Thyroid gland (tissue), 4 donors: ENCODE results near the gene IZUMO4. TPM values are rescaled to one million over a fixed set of nuclear protein-coding genes. Genes with fewer than 3 reads are reported as not detected.

ENCODE experiments used
- DNase-seq, 2 donors: peaks; one replicate each; pipeline ENCODE4 v3.0.0-alpha.2; 2019
- H3K27ac ChIP-seq, 3 donors: fragments of 200-600 bp; sonication (generic); 1 replicate in 2 of 3; 2 replicates in 1 of 3; pipeline ENCODE4 v1.5.1; 2016 to 2019; ENCODE audit warnings: mild to moderate bottlenecking in 1 of 3, moderate library complexity in 1 of 3
- H3K27me3 ChIP-seq: fragments of 200-600 bp; sonication (generic); one replicate; pipeline ENCODE4 v1.5.1; 2019
- H3K36me3 ChIP-seq, 2 donors: fragments of 200-600 bp; sonication (generic); one replicate each; pipeline ENCODE4 v1.5.1; 2016 to 2019
- H3K4me1 ChIP-seq, 2 donors: fragments of 200-600 bp; sonication (generic); one replicate each; pipeline ENCODE4 v1.5.1; 2017 to 2019
- H3K4me3 ChIP-seq, 3 donors: fragments of 200-600 bp; sonication (generic); replicated peaks in 1 of 3; 1 replicate in 2 of 3; 2 replicates in 1 of 3; pipeline ENCODE4 v1.5.1; 2016; ENCODE audit warnings: mild to moderate bottlenecking in 1 of 3
- H3K9me3 ChIP-seq: fragments of 200-600 bp; sonication (generic); one replicate; pipeline ENCODE4 v1.5.1; 2017
- POLR2A ChIP-seq, 2 donors: fragments of 450-650 bp; IDR thresholded peaks; one replicate each; pipeline ENCODE4 v1.6.1; 2017; ENCODE audit warnings: antibody characterized with exemption in 2 of 2, mild to moderate bottlenecking in 2 of 2, moderate library complexity in 1 of 2
- WGBS, 2 donors: methylation state at CpG; one replicate each; pipeline ENCODE4 v1.1.5; 2017; 5-methylcytosine and 5-hydroxymethylcytosine counted together
- intact Hi-C: fragments of 100-400 bp; cut with DNase I; formaldehyde crosslinking; loops from one replicate; pipeline ENCODE4 v1.15.1; 2023
- total RNA-seq, 4 donors: library from RNA; depleted of rRNA; stranded (reverse); fragments of >200 nt; gene quantifications; one replicate each; pipeline ENCODE4 v1.2.3, GENCODE V29; 2016
- TF ChIP-seq, protein P1 (sequence below), 6 experiments: fragments of 200-600 bp in 3 of 6; fragments of 450-650 bp in 3 of 6; sonication (generic) in 3 of 6; IDR thresholded peaks; one replicate each; pipeline ENCODE4 v1.5.1; 2016 to 2019; ENCODE audit warnings: antibody characterized with exemption in 6 of 6, mild to moderate bottlenecking in 2 of 6, inconsistent platforms in 1 of 6, moderate library complexity in 1 of 6

Gene IZUMO4
- total RNA-seq, 4 donors from 2014 or later: 1.1 to 4.2 (median 2.9) TPM

DNA sequence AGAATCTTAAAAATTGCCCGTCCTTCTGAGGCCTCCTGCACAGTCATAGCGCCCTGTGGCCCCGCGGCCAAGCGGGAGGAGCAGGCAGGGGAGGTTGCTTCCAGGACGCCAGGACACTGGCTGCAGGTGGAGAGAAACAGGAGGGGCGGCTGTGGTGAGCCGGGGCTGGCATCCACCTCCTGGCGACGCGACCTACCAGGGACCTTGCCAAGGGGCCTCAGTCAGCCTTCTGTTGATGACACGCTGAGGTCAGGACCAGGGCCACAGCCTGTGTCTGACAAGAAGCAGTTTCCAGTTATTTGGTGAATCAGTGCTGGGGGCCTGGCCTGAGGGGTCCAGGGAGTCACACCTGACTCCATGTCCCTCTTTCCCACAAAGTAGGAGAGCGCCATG lies 32.3 kb upstream of the IZUMO4 start:
- WGBS, 2 donors: 87 to 94% methylated on average over 12 to 13 of the region's 13 CpGs

DNA sequence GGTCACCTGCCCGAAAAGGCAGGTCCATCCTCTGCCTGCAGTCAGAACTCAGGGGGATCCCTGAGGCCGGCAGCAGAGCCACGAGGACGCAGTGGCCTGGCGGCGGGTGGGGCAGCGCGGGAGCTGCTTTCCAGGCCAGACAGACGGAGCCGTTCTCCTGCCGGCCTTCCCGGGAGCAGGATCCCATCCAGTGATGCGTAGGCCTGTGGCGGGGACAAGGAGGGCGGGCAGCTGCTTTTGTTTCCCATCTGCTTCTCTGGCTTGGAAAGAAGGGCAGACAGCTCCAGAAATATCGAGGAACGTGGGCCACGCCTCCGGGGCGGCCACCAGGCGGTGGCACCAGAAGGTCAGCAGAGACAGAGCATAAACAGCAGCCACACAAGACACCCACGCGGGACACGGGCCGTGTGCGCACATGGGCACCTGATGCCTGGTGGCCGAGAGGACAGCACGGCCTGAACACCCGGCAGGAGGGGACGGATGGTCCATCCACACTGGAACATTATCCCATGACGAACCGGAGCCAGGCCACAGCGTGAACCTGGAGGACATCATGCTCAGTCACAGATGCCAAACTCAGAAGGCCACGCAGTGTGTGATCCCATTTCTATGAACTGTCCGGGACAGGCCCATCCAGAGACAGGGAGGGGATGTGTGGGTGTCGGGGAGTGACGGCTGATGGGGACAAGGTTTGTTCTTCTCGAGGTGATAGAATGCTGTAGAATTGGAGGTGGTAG lies 31.8 kb upstream of the IZUMO4 start:
- Histone ChIP-seq H3K36me3 (no peaks in the 10 kb centered on the region), H3K27ac (peak overlapping the region in 2 of 3 donors; percentile 20 to 57), H3K27me3 (no peaks in the 10 kb centered on the region), H3K4me1 (peaks cover 20 to 23% of the 10 kb centered on the region in 2 donors), H3K4me3 (no peak overlapping the region), H3K9me3 (no peaks in the 10 kb centered on the region)
- 90 to 97% methylated on average over 15 to 19 of the region's 38 CpGs for WGBS, 2 donors
- no peak for TF ChIP-seq POLR2A (IDR thresholded peaks at IDR 0.05)
- TF ChIP-seq, protein P1, sequence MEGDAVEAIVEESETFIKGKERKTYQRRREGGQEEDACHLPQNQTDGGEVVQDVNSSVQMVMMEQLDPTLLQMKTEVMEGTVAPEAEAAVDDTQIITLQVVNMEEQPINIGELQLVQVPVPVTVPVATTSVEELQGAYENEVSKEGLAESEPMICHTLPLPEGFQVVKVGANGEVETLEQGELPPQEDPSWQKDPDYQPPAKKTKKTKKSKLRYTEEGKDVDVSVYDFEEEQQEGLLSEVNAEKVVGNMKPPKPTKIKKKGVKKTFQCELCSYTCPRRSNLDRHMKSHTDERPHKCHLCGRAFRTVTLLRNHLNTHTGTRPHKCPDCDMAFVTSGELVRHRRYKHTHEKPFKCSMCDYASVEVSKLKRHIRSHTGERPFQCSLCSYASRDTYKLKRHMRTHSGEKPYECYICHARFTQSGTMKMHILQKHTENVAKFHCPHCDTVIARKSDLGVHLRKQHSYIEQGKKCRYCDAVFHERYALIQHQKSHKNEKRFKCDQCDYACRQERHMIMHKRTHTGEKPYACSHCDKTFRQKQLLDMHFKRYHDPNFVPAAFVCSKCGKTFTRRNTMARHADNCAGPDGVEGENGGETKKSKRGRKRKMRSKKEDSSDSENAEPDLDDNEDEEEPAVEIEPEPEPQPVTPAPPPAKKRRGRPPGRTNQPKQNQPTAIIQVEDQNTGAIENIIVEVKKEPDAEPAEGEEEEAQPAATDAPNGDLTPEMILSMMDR (IDR thresholded peaks at IDR 0.05): no peak
- no peak for DNase-seq
- intact Hi-C loops: loop anchor here (5.0 kb wide), 1 partner anchor 138 kb away; no protein-coding TSS in a partner anchor

More for the DNA sequence above, 32.3 kb upstream of the IZUMO4 start:
- Histone ChIP-seq H3K36me3 (no peaks in the 10 kb centered on the region), H3K4me1 (peaks cover 23 to 24% of the 10 kb centered on the region in 2 donors), H3K27me3 (no peaks in the 10 kb centered on the region), H3K9me3 (no peaks in the 10 kb centered on the region), H3K27ac (peak overlapping the region in 2 of 3 donors; percentile 20 to 57), H3K4me3 (no peak overlapping the region)
- TF ChIP-seq, protein P1 (IDR thresholded peaks at IDR 0.05): no peak
- no peak for TF ChIP-seq POLR2A (IDR thresholded peaks at IDR 0.05)
- DNase-seq: no peak
- intact Hi-C loops: no loop called here

DNA sequence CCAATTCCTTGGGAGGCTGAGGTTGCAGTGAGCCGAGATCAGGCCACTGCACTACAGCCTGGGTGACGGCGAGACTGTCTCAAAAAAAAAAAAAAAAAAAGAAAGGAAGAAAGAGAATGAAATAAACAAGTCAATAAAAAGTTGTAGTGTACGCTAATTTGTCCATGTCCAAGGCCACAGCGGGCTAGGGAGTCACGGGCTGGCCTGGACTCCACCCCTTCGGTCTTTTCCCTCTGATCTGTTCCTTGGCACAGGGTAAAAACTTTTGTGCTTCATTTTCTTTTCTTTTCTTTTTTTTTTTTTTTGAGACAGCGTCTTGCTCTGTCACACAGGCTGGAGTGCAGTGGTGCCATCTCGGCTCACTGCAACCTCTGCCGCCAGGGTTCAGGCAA lies 26.3 kb upstream of the IZUMO4 start:
- Histone ChIP-seq H3K9me3 (no peaks in the 10 kb centered on the region), H3K4me1 (peaks cover 3 to 7% of the 10 kb centered on the region in 2 donors), H3K27me3 (no peaks in the 10 kb centered on the region), H3K27ac (no peak overlapping the region), H3K4me3 (no peak overlapping the region), H3K36me3 (peaks cover 24 to 35% of the 10 kb centered on the region in 2 donors)
- TF ChIP-seq, protein P1 (IDR thresholded peaks at IDR 0.05): no peak
- TF ChIP-seq POLR2A (IDR thresholded peaks at IDR 0.05): no peak
- intact Hi-C loops: loop anchor here (2.0 kb wide), 1 partner anchor 50 kb away; no protein-coding TSS in a partner anchor
- 89 to 91% methylated on average over 10 of the region's 10 CpGs for WGBS, 2 donors
- DNase-seq: no peak

DNA sequence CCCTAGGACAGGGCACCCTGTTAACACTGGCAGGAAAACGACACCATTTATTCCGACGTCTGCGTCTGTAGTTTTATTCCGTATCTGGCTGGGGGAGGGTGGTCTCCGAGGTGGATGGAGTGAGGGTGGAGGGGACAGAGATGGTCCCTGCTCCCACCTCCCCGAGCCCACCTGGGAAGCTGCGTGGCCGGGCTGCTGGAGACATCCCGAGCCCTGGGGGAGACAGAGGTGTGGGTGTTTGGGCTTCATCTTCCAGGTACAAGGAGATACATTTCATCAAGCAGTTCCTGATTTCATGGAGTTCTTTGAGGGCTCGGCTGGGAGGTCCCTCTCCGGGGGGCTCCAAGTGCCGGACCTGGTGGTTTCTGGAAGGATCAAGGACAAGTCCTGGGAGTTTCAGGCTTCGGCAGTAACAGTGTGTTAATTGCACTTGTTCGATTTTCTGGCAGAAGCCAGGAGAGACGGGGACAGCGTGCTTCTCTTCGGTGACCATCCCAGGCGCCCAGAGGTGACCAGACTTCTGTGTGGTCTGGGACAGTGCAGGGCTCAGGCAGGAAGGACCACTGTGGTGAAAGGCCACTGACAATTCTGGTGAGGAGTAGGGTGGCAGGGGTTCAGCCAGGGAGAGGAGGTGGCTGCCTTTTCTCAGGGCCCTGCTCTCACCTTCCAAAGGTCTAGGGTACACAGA lies 25.6 kb upstream of the IZUMO4 start:
- no peak for DNase-seq
- no peaks in the 10 kb centered on the region for H3K27me3 ChIP-seq
- intact Hi-C loops: loop anchor here (2.0 kb wide), 1 partner anchor 50 kb away; no protein-coding TSS in a partner anchor
- H3K4me1 ChIP-seq: peaks cover 3 to 7% of the 10 kb centered on the region in 2 donors
- H3K36me3 ChIP-seq: peaks cover 26 to 39% of the 10 kb centered on the region in 2 donors
- H3K4me3 ChIP-seq: no peak overlapping the region
- WGBS, 2 donors: 90 to 94% methylated on average over 10 to 19 of the region's 19 CpGs
- no peak overlapping the region for H3K27ac ChIP-seq
- TF ChIP-seq, protein P1 (IDR thresholded peaks at IDR 0.05): no peak
- TF ChIP-seq POLR2A (IDR thresholded peaks at IDR 0.05): no peak
- no peaks in the 10 kb centered on the region for H3K9me3 ChIP-seq
